ENCODE data around the gene TRMT10B. TPM values are rescaled to one million over a fixed set of nuclear protein-coding genes. Genes with fewer than 3 reads are reported as not detected.

Gene TRMT10B
- total RNA-seq, 1 donor, result 2.2 TPM

- no peak for TF ChIP-seq CTCF (IDR thresholded peaks at IDR 0.05; ENCODE audit: insufficient read depth, low read depth, low read length)
- no peak overlapping the region for H3K4me3 ChIP-seq (ENCODE audit: low read depth, low read length)
These were observed 24.9 kb downstream of the TRMT10B start for GRCh38 chr9:37778534-37778933.

DNA sequence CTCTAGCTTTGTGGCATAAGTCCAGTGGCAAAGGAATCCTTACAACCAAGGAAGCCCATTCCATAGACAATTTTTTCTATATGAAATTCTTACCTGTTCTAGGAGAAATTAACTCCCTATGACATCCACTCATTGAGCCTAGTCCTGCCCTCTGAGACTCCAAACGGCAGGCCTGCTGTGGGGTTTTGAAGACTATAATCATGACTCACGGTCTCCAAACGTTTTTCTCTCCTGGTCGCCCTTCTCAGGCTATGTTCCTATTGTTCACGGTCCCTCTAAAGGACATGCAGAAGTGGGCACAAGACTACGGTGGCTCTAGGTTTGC is 30.6 kb downstream of the TRMT10B start:
- no peak for DNase-seq (ENCODE audit: low read depth)
- TF ChIP-seq CTCF (IDR thresholded peaks at IDR 0.05; ENCODE audit: insufficient read depth, low read depth, low read length), result no peak

More at GRCh38 chr9:37778534-37778933, 24.9 kb downstream of the TRMT10B start:
- DNase-seq (ENCODE audit: low read depth), result no peak

DNA sequence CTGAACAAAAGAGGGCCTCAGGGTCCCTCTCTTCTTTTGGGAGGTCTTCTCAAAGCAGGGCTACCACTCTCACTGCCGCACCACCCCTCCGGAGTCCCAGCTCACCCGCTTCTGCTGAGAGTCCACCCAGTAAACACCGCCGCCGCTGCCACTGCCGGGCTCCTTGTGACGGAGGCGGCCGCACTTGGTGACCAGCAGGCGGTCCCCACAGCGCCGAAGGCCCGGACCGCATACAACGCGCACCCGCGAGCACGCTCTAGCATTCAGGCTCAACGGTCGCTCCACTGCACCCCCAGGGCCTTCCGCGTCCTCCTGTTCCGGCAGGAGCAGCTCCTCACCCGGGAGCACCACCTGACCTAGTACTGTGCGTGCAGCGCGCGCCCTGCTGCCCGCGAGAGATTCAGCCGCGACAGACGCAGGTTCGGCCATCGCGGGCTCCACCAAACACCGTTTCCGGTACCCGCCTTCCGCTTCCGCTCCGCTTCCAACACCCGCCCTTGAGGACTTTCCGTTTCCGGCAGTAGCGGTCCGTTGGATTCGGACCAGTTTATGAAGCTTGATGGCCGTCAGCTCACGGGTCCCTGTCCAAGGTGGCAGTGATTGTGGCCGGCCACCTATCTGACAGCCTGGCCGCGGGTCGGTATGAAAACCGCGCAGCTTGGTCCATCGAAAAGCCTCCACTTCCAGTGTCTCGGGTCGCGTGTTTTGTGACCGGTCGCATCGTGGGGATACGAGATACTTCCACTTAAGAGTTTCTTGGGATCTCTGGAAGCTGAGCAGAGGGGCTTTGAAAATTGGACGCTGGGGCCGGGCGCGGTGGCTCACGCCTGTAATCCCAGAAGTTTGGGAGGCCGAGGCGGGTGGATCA is 31.2 kb downstream of the TRMT10B start, which contains the start of gene EXOSC3:
Gene EXOSC3 (minus strand): TSS at position 449 of the 868 bp plus-strand sequence. CDS start 20 bp downstream, at position 429.
- peak; percentile 89 for DNase-seq (ENCODE audit: low read depth)
- no peak for TF ChIP-seq CTCF (IDR thresholded peaks at IDR 0.05; ENCODE audit: insufficient read depth, low read depth, low read length)
- peak within 1 kb of the TSS; percentile 94 for H3K4me3 ChIP-seq (ENCODE audit: low read depth, low read length)

More for the DNA sequence above, 30.6 kb downstream of the TRMT10B start:
- H3K4me3 ChIP-seq (ENCODE audit: low read depth, low read length), result peak overlapping the region; percentile 94

GRCh38 chr9:37787059-37787458 is 33.5 kb downstream of the TRMT10B start:
- TF ChIP-seq CTCF (IDR thresholded peaks at IDR 0.05; ENCODE audit: insufficient read depth, low read depth, low read length), result no peak
- no peak for DNase-seq (ENCODE audit: low read depth)
- H3K4me3 ChIP-seq (ENCODE audit: low read depth, low read length), result no peak overlapping the region

DNA sequence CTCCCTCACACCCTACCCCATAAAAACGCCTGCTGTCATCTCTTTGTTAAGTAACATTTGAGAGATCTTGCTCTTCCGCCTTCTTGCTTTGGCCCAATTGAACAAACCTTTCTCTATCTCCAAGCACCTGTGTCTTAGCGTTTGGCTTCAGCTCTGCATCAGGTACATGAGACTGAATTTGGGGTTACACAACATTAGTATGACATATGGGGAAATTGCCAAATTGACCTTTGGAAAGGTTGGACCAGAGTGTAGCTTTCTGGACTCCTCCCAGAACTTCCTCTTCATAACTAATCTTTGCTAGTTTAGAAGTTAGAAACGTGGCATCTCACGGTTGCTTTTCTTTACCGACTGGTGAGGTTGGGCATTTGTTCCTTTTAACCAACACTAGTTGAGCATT is 34.7 kb downstream of the TRMT10B start:
- no peak for TF ChIP-seq CTCF (IDR thresholded peaks at IDR 0.05; ENCODE audit: insufficient read depth, low read depth, low read length)
- H3K4me3 ChIP-seq (ENCODE audit: low read depth, low read length), result no peak overlapping the region
- DNase-seq (ENCODE audit: low read depth), result no peak

- DNase-seq (ENCODE audit: low read depth), result no peak
- no peak for TF ChIP-seq CTCF (IDR thresholded peaks at IDR 0.05; ENCODE audit: insufficient read depth, low read depth, low read length)
- no peak overlapping the region for H3K4me3 ChIP-seq (ENCODE audit: low read depth, low read length)
These were observed 36.5 kb downstream of the TRMT10B start for GRCh38 chr9:37790096-37790495.
